NOMO-1 treated with dmso at 0.1 percent for 144 hours (cell line): ENCODE measurements around the gene STUM.

Experiments
- DNase-seq: peaks from one replicate; lab custom pipeline; 2025; ENCODE audit not compliant: unreplicated experiment; lab: John Stamatoyannopoulos, UW

Gene STUM

GRCh38 chr1:226624526-226624925 lies 76.0 kb downstream of the STUM start:
- no peak for DNase-seq

DNA sequence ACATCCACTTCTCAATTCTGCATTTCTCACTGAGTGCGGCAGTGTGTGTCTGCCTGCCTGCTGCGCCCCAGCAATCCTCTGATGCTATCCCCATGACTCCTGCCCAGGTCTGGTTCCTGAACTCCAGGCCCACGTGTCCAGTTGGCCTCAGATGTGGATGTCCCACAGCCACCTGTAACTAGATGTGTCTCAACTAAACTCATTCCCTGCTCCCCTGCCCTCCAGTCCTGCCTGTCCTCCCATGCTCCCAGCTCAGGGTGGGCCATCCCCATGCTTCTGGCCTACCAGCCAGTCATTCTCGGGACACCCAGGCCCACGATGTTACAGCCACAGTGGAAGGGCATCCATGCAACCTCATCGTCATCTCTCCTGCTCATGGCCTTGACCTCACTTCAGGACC lies 76.8 kb downstream of the STUM start:
- no peak for DNase-seq

GRCh38 chr1:226625832-226626576 lies 77.4 kb downstream of the STUM start:
- no peak for DNase-seq

DNA sequence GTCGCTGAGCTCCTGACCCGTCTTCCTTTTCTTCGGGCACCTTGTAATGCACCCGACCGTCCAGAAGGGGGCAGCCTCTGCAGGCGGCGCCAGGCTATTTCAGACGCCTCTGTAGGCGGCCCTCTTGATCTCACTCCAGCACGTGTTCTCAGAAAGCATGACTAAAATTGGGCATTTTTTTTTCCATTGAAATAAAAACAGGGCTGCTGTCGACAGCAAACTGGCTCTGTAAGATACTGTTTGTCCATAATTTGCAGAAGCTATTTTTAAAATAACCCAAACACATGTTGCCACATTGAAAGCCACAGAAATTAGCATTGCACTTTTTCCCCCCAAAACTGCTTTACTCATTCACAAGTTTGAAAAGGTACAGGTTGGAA lies 78.0 kb downstream of the STUM start:
- peak; percentile 51 for DNase-seq

GRCh38 chr1:226627050-226627755 lies 78.6 kb downstream of the STUM start:
- DNase-seq = no peak

DNA sequence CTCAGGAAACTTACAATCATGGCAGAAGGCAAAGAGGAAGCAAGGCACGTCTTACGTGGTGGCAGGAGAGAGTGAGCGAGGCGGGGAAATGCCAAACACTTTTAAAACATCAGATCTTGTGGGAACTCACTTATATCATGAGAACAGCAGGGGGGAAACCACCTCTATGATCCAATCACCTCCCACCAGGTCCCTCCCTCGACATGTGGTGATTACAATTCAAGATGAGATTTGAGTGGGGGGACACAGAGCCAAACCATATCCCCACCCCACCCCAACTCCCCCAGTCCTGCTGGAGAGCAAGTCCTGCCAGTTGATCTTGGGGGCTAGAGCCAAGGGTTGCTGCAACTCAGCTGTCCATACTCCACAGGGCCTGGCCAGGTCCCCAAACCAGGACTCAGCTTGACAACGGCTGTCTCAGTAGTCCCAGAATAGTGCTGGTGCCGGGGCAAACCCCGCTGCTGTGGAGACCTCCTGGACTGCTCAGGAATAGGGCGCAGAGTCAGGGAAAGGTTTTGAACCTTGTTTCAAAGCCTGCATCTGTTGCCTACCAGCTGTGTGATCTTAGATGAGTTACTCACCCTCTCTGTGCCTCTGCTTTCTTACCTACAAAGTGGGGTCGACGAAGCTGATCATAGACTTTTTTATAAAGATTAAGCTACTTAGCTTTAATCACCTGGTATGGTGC lies 79.5 kb downstream of the STUM start:
- DNase-seq = no peak

DNA sequence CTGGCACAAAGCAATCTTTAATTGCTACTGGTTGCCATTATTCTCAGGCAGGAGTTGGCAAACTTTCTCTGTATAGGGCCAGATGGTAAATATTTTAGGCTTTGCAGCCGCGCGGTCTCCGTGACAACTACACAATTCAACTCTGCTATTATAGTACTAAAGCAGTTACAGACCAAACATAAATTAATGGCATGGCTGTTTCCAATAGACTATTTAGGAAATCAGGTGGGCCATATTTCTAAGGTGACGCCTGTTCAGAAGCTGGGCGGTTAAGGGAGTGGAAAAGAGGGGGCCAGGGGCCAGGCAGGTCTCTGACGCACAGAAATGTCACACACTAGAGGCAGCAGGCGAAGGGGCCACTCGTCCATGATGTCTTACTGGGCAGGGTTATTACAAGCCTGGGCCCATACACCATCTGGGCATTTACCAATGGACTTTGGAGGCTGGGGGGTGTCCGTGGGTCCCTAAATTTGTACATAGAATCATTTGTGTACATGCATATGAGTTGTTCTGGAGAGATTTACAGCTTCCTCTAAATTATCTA lies 80.1 kb downstream of the STUM start:
- DNase-seq = no peak

GRCh38 chr1:226629210-226629895 lies 80.8 kb downstream of the STUM start:
- no peak for DNase-seq

DNA sequence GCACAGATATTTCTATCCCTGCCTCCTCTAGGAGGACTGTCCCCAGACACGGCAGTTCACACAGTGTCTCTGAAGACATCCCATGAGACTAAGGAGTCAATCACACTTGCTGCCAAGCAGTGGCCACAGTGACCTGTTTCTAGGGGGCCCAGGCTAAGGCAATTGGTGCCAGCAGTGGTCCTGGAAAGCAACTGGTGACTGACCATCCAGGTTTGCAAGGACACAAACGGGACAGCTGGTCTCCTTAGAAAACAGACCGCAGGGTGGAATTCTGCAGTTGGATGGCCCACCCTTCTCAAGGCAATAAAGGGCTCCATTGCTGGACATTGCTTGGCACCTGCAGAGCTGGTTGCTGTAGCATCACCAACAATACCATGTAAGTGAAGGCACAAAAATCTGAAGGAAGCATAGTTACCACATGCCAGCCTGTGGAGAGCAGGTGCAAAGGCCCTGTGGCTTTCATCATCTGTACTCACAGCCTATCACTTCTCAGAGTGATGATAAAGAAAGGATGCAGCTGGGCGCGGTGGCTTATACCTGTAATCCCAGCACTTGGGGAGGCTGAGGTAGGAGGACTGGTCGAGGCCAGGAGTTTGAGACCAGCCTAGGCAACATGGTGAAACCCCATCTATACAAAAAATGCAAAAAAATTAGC lies 81.5 kb downstream of the STUM start:
- no peak for DNase-seq

GRCh38 chr1:226630592-226630991 lies 82.0 kb downstream of the STUM start:
- no peak for DNase-seq

- DNase-seq = no peak
Observed at GRCh38 chr1:226631229-226632000, 82.9 kb downstream of the STUM start.

DNA sequence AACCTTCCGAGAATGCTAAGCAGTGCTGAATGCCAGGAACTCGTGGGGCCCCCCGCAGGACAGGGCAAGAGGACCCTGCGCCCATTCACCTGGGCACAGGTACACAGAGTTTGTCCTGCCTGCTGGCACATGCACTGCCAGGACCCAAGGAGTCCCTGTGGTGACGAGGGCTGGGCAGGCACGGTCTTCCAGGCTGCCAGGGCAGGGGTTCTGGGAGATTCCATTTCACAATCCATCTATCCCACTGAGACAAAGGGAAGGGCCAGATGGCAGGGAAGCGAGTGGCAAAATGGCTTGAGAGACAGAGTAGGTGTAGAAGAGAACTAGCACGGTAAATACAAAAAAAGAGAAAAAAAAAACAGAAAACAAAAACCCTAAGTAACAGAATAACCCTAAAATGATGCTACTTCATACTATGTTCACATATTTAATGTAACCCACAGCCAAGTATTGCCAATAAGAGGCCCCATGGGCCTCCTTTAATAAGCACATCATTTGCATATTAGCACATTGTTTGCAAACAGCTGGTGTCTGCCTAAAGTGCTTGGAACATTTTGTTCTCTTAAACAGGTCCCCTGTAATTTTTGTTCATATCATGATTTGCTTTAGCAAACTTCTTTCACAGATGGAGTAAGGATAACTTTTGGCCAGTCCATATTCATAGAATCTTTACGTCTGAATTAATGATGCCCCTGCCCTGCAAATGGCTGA lies 83.8 kb downstream of the STUM start:
- no peak for DNase-seq

DNA sequence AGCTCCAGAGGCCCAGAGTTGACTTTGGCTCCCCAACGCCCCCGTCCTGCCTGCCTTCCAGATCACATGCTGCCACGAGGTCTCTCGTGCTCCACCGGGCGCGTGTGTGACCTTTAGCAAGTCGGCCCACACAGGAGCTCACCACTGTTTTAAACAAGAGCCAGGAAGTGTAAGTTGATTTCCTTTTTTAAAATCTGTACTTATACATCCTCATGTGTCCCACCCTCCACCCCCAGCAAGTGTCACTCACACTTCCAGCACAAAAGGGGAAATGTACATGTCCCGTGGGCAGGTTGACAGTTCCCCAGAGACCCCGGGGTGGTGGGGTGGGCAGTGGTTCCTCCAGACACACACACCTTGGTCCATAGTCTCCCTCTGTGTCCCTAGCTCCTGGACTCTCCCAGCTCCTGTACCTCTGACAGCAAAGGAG lies 84.4 kb downstream of the STUM start:
- no peak for DNase-seq

- DNase-seq = no peak
Observed at GRCh38 chr1:226633541-226634165, 85.1 kb downstream of the STUM start.

DNA sequence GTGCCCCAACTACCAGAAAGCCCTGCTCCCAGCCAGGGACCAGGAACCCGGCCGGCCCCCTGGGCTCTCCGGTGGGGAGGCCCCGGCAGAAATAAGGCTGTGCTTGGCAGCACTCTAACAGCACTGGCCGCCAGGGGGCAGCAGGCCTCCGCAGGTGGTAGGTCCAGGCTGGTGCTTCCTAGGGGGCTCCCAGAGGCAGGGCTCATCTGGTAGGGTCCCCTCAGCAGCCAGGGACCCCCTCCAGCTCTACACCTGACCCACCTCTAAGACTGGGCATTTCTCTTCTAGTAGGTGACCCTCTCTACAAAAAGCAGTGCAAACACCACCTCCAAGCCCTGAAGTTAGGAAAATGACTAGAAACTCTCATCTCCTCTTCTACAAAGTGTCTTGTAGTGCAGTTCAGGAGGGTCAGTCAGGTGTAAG lies 85.6 kb downstream of the STUM start:
- DNase-seq = peak; percentile 39

DNA sequence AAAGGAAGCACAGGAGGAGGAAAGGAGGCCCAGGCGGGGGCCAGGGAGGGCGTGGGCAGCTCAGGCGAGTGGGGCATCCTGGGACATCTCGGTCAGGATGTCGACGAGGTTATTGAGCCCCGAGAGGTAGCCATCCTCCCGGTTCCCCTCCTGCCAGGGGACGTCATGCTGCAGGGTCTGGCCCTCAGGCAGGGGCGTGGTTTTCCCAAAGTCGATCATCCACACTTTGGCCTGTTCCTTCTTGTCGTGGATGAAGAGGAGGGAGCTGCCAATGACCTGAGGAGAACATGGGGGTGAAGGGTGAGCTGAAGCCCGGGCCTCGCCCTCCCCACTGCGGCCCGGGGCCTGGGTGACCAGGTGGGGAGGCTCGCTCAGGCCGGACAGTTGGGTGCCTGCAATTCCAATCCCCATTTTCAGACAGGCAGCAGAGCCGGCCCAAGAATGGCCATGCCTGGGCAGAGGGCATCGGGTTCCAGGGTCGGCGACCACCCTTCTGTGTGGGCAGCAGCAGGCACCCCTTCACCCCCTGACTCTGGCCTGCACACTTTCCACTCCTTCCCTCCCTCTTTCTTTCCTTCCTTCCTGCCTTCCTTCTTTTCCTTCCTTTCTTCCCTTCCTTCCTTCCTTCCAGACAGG lies 86.2 kb downstream of the STUM start:
- no peak for DNase-seq

- no peak for DNase-seq
Observed at GRCh38 chr1:226635456-226635941, 86.9 kb downstream of the STUM start.

- DNase-seq = no peak
Observed at GRCh38 chr1:226636847-226637096, 88.2 kb downstream of the STUM start.
